HepG2 (cell line): ENCODE data around the gene A3GALT2. TPM values are rescaled to one million over a fixed set of nuclear protein-coding genes. Genes with fewer than 3 reads are reported as not detected.
A peak's percentile ranks its signal among the peaks of the same experiment; 100 is the strongest.

Experiments
- EEA1 ChIP-seq: sonication (generic); formaldehyde crosslinking; IDR thresholded peaks from 2 replicates; pipeline ENCODE4 v1.5.1; 2020; ENCODE audit warnings: mild to moderate bottlenecking, missing genetic modification reagents, borderline replicate concordance
- EHMT2 ChIP-seq: fragments of 200-600 bp; sonication (generic); IDR thresholded peaks from 2 replicates; pipeline ENCODE4 v1.7.0; 2017; ENCODE audit warnings: antibody characterized with exemption, low read depth, low read length, borderline replicate concordance
- NR3C1 ChIP-seq: sonication (generic); formaldehyde crosslinking; IDR thresholded peaks from 2 replicates; pipeline ENCODE4 v1.4.0; 2020; ENCODE audit warnings: missing genetic modification reagents
- SMAD9 ChIP-seq: sonication (generic); formaldehyde crosslinking; IDR thresholded peaks from 2 replicates; pipeline ENCODE4 v1.5.1; 2020; ENCODE audit warnings: mild to moderate bottlenecking, missing genetic modification reagents
- TBX2 ChIP-seq: sonication (generic); formaldehyde crosslinking; IDR thresholded peaks from 2 replicates; pipeline ENCODE4 v1.5.0; 2020; ENCODE audit warnings: missing genetic modification reagents, mild to moderate bottlenecking, borderline replicate concordance
- YEATS2 ChIP-seq: sonication (generic); formaldehyde crosslinking; IDR thresholded peaks from 2 replicates; pipeline ENCODE4 v1.4.0; 2020; ENCODE audit warnings: missing genetic modification reagents, borderline replicate concordance
- ZNF180 ChIP-seq: sonication (generic); formaldehyde crosslinking; IDR thresholded peaks from 2 replicates; pipeline ENCODE4 v1.4.0; 2020; ENCODE audit warnings: low read depth, missing genetic modification reagents, borderline replicate concordance
- ZNF513 ChIP-seq: sonication (generic); formaldehyde crosslinking; conservative IDR thresholded peaks from 2 replicates; pipeline ENCODE4 v1.5.0; 2020; ENCODE audit warnings: missing genetic modification reagents
- polyA plus RNA-seq, 8 experiments: library from polyadenylated mRNA; depleted of rRNA in 3 of 8; stranded (reverse) in 7 of 8; unstranded in 1 of 8; fragments of >200 nt; fragmentation: Illumina TruSeq in 4 of 8; extraction: Trizol in 4 of 8; gene quantifications; 2 replicates each; pipeline versions ENCODE4 v1.2.1 to v1.2.3, GENCODE V29; 2011 to 2016; ENCODE audit warnings: low read depth in 4 of 8, missing spikeins in 1 of 8, mixed read lengths in 1 of 8; ENCODE audit not compliant: insufficient read depth in 1 of 8
- total RNA-seq, 5 experiments: library from RNA; depleted of rRNA; stranded (reverse); fragments of >200 nt; fragmentation: Illumina TruSeq; extraction: Trizol; gene quantifications; 2 replicates each; pipeline ENCODE4 v1.2.3, GENCODE V29; 2016; ENCODE audit warnings: low read depth in 1 of 5
- TF ChIP-seq, protein P1 (sequence below): sonication (generic); formaldehyde crosslinking; IDR thresholded peaks from 2 replicates; pipeline ENCODE4 v1.5.0; 2020; ENCODE audit warnings: mild to moderate bottlenecking, missing genetic modification reagents, borderline replicate concordance
- TF ChIP-seq, protein P2 (sequence below): IDR thresholded peaks from 2 replicates; pipeline ENCODE4 v1.6.1; 2012; ENCODE audit warnings: low read length, improper control_type of control experiment
- TF ChIP-seq, protein P3 (sequence below): sonication (generic); formaldehyde crosslinking; IDR thresholded peaks from 2 replicates; pipeline ENCODE4 v1.4.0; 2020; ENCODE audit warnings: missing genetic modification reagents
- TF ChIP-seq, protein P4 (sequence below), 2 experiments: sonication (generic) in 1 of 2; formaldehyde crosslinking in 1 of 2; IDR thresholded peaks; 2 replicates each; pipeline versions ENCODE4 v1.4.0 to v1.6.1; 2018 to 2020; ENCODE audit warnings: missing genetic modification reagents in 2 of 2, borderline replicate concordance in 1 of 2, low read depth in 1 of 2, mild to moderate bottlenecking in 1 of 2, missing biosample characterization in 1 of 2

The A3GALT2 gene
- total and polyA plus RNA-seq, 2 of the 13 experiments (the other 11 are each of a cell fraction or from before 2014, with no cell fraction given) = not detected

DNA sequence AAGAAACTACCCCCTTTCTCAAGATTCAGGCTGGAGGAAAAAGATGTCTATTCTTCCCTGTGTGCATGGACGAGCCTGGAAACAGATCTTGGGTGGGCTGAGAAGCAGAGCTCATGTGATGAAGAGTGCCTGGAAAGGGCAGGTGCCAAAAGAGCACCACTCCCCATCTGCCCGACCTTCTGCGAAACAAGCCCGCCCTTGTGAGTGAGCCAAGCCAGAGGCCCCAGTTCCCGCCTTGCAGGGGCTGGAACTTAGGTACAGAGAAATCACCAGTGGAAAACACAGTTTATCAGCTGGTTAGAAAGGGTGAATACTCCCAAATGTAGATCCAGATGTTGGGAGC lies 26.7 kb upstream of the A3GALT2 start (continued):
- TF ChIP-seq, protein P1, sequence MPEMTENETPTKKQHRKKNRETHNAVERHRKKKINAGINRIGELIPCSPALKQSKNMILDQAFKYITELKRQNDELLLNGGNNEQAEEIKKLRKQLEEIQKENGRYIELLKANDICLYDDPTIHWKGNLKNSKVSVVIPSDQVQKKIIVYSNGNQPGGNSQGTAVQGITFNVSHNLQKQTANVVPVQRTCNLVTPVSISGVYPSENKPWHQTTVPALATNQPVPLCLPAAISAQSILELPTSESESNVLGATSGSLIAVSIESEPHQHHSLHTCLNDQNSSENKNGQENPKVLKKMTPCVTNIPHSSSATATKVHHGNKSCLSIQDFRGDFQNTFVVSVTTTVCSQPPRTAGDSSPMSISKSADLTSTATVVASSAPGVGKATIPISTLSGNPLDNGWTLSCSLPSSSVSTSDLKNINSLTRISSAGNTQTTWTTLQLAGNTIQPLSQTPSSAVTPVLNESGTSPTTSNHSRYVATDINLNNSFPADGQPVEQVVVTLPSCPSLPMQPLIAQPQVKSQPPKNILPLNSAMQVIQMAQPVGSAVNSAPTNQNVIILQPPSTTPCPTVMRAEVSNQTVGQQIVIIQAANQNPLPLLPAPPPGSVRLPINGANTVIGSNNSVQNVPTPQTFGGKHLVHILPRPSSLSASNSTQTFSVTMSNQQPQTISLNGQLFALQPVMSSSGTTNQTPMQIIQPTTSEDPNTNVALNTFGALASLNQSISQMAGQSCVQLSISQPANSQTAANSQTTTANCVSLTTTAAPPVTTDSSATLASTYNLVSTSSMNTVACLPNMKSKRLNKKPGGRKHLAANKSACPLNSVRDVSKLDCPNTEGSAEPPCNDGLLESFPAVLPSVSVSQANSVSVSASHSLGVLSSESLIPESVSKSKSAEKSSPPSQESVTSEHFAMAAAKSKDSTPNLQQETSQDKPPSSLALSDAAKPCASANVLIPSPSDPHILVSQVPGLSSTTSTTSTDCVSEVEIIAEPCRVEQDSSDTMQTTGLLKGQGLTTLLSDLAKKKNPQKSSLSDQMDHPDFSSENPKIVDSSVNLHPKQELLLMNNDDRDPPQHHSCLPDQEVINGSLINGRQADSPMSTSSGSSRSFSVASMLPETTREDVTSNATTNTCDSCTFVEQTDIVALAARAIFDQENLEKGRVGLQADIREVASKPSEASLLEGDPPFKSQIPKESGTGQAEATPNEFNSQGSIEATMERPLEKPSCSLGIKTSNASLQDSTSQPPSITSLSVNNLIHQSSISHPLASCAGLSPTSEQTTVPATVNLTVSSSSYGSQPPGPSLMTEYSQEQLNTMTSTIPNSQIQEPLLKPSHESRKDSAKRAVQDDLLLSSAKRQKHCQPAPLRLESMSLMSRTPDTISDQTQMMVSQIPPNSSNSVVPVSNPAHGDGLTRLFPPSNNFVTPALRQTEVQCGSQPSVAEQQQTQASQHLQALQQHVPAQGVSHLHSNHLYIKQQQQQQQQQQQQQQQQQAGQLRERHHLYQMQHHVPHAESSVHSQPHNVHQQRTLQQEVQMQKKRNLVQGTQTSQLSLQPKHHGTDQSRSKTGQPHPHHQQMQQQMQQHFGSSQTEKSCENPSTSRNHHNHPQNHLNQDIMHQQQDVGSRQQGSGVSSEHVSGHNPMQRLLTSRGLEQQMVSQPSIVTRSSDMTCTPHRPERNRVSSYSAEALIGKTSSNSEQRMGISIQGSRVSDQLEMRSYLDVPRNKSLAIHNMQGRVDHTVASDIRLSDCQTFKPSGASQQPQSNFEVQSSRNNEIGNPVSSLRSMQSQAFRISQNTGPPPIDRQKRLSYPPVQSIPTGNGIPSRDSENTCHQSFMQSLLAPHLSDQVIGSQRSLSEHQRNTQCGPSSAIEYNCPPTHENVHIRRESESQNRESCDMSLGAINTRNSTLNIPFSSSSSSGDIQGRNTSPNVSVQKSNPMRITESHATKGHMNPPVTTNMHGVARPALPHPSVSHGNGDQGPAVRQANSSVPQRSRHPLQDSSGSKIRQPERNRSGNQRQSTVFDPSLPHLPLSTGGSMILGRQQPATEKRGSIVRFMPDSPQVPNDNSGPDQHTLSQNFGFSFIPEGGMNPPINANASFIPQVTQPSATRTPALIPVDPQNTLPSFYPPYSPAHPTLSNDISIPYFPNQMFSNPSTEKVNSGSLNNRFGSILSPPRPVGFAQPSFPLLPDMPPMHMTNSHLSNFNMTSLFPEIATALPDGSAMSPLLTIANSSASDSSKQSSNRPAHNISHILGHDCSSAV = no peak
- TF ChIP-seq TBX2 (0 out of 2 replicates have a peak, but pooled peaks have one; percentile 43), EEA1 (no peak), YEATS2 (CRISPR knock-in tag) (0 out of 2 replicates have a peak, but pooled peaks have one; percentile 5), EHMT2 (no peak), SMAD9 (CRISPR knock-in tag) (no peak), ZNF180 (CRISPR knock-in tag) (no peak), ZNF513 (CRISPR knock-in tag) (no peak), NR3C1 (no peak)
- TF ChIP-seq, protein P2, sequence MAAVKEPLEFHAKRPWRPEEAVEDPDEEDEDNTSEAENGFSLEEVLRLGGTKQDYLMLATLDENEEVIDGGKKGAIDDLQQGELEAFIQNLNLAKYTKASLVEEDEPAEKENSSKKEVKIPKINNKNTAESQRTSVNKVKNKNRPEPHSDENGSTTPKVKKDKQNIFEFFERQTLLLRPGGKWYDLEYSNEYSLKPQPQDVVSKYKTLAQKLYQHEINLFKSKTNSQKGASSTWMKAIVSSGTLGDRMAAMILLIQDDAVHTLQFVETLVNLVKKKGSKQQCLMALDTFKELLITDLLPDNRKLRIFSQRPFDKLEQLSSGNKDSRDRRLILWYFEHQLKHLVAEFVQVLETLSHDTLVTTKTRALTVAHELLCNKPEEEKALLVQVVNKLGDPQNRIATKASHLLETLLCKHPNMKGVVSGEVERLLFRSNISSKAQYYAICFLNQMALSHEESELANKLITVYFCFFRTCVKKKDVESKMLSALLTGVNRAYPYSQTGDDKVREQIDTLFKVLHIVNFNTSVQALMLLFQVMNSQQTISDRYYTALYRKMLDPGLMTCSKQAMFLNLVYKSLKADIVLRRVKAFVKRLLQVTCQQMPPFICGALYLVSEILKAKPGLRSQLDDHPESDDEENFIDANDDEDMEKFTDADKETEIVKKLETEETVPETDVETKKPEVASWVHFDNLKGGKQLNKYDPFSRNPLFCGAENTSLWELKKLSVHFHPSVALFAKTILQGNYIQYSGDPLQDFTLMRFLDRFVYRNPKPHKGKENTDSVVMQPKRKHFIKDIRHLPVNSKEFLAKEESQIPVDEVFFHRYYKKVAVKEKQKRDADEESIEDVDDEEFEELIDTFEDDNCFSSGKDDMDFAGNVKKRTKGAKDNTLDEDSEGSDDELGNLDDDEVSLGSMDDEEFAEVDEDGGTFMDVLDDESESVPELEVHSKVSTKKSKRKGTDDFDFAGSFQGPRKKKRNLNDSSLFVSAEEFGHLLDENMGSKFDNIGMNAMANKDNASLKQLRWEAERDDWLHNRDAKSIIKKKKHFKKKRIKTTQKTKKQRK = no peak
- TF ChIP-seq, protein P3, sequence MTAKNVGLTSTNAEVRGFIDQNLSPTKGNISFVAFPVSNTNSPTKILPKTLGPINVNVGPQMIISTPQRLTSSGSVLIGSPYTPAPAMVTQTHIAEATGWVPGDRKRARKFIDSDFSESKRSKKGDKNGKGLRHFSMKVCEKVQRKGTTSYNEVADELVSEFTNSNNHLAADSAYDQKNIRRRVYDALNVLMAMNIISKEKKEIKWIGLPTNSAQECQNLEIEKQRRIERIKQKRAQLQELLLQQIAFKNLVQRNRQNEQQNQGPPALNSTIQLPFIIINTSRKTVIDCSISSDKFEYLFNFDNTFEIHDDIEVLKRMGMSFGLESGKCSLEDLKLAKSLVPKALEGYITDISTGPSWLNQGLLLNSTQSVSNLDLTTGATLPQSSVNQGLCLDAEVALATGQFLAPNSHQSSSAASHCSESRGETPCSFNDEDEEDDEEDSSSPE (CRISPR knock-in tag) = peak; percentile 61
- TF ChIP-seq, protein P4, sequence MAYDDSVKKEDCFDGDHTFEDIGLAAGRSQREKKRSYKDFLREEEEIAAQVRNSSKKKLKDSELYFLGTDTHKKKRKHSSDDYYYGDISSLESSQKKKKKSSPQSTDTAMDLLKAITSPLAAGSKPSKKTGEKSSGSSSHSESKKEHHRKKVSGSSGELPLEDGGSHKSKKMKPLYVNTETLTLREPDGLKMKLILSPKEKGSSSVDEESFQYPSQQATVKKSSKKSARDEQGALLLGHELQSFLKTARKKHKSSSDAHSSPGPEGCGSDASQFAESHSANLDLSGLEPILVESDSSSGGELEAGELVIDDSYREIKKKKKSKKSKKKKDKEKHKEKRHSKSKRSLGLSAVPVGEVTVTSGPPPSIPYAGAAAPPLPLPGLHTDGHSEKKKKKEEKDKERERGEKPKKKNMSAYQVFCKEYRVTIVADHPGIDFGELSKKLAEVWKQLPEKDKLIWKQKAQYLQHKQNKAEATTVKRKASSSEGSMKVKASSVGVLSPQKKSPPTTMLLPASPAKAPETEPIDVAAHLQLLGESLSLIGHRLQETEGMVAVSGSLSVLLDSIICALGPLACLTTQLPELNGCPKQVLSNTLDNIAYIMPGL (CRISPR knock-in tag; IDR thresholded peaks at IDR 0.05; ENCODE audit: borderline replicate concordance in 1 of 2, low read depth in 1 of 2) = no peak
